ENCODE results near the gene MRGPRE. TPM values are rescaled to one million over a fixed set of nuclear protein-coding genes. Genes with fewer than 3 reads are reported as not detected.

Gene MRGPRE
- total RNA-seq, 4 donors from 2014 or later = 0.50 TPM; not detected in 3

GRCh38 chr11:3245071-3245470 is 12.9 kb upstream of the MRGPRE start:
- Histone ChIP-seq H3K36me3 (no peaks in the 10 kb centered on the region), H3K9me3 (no peaks in the 10 kb centered on the region), H3K4me3 (no peak overlapping the region), H3K4me1 (no peaks in the 10 kb centered on the region), H3K27me3 (peaks cover 0 to 18% (median 0%) of the 10 kb centered on the region in 4 donors), H3K27ac (no peak overlapping the region)
- intact Hi-C loops (cut with DNase I) = no loop called here
- no peak for DNase-seq
- TF ChIP-seq POLR2A (IDR thresholded peaks at IDR 0.05) (no peak), CTCF (IDR thresholded peaks at IDR 0.05) (no peak)

GRCh38 chr11:3243880-3244279 is 11.7 kb upstream of the MRGPRE start:
- intact Hi-C loops (cut with DNase I) = no loop called here

GRCh38 chr11:3237119-3237518 is 4.9 kb upstream of the MRGPRE start:
- DNase-seq = no peak
- no peaks in the 10 kb centered on the region for H3K4me1 ChIP-seq
- H3K9me3 ChIP-seq = no peaks in the 10 kb centered on the region
- peaks cover 0 to 33% (median 0%) of the 10 kb centered on the region in 4 donors for H3K27me3 ChIP-seq
- H3K36me3 ChIP-seq = no peaks in the 10 kb centered on the region
- WGBS, 2 donors = 79 to 84% methylated on average over 2 of the region's 2 CpGs
- TF ChIP-seq POLR2A (IDR thresholded peaks at IDR 0.05) = no peak
- no peak for TF ChIP-seq CTCF (IDR thresholded peaks at IDR 0.05)
- no peak overlapping the region for H3K4me3 ChIP-seq
- intact Hi-C loops (cut with DNase I) = no loop called here
- H3K27ac ChIP-seq = no peak overlapping the region

More at GRCh38 chr11:3243880-3244279, 11.7 kb upstream of the MRGPRE start:
- no peaks in the 10 kb centered on the region for H3K9me3 ChIP-seq
- no peak overlapping the region for H3K27ac ChIP-seq
- TF ChIP-seq CTCF (IDR thresholded peaks at IDR 0.05) = no peak
- TF ChIP-seq POLR2A (IDR thresholded peaks at IDR 0.05) = no peak
- H3K36me3 ChIP-seq = no peaks in the 10 kb centered on the region
- no peak overlapping the region for H3K4me3 ChIP-seq
- 76 to 83% methylated on average over 1 of the region's 1 CpG for WGBS, 2 donors
- peaks cover 0 to 22% (median 0%) of the 10 kb centered on the region in 4 donors for H3K27me3 ChIP-seq
- no peak for DNase-seq
- H3K4me1 ChIP-seq = no peaks in the 10 kb centered on the region

- Histone ChIP-seq H3K36me3 (no peaks in the 10 kb centered on the region), H3K27ac (no peak overlapping the region), H3K4me3 (no peak overlapping the region), H3K27me3 (peaks cover 0 to 50% (median 0%) of the 10 kb centered on the region in 4 donors), H3K9me3 (no peaks in the 10 kb centered on the region), H3K4me1 (no peaks in the 10 kb centered on the region)
- no peak for DNase-seq
- intact Hi-C loops (cut with DNase I) = no loop called here
- TF ChIP-seq POLR2A (IDR thresholded peaks at IDR 0.05) = no peak
- TF ChIP-seq CTCF (IDR thresholded peaks at IDR 0.05) = no peak
- 64 to 73% methylated on average over 7 of the region's 7 CpGs for WGBS, 2 donors
These were observed 2.6 kb upstream of the MRGPRE start for GRCh38 chr11:3234846-3235245.

- Histone ChIP-seq H3K4me1 (no peaks in the 10 kb centered on the region), H3K36me3 (no peaks in the 10 kb centered on the region), H3K27me3 (peaks cover 0 to 62% (median 0%) of the 10 kb centered on the region in 4 donors), H3K27ac (no peak overlapping the region), H3K9me3 (no peaks in the 10 kb centered on the region), H3K4me3 (no peak overlapping the region)
- TF ChIP-seq CTCF (IDR thresholded peaks at IDR 0.05) (no peak), POLR2A (IDR thresholded peaks at IDR 0.05) (no peak)
- intact Hi-C loops (cut with DNase I) = no loop called here
- DNase-seq = no peak
- 88 to 89% methylated on average over 9 to 14 of the region's 21 CpGs for WGBS, 2 donors
These were observed 739 bp upstream of the MRGPRE start for GRCh38 chr11:3232956-3233355.

All from esophagus squamous epithelium (tissue), 5 donors.